Pulmonary artery endothelial cell (primary cell): ENCODE data around the gene TRIM14. TPM values are rescaled to one million over a fixed set of nuclear protein-coding genes. Genes with fewer than 3 reads are reported as not detected.
A peak's percentile ranks its signal among the peaks of the same experiment; 100 is the strongest.
"Not testable (repeated sequence)": the region's sequence is repeated elsewhere in the genome, so short reads cannot be mapped to it uniquely, and the experiment has no call there.

ENCODE experiments used
- DNase-seq: peaks from one replicate; pipeline ENCODE4 v3.0.0-alpha.2; 2011; ENCODE audit warnings: low read depth, low spot score
- total RNA-seq: library from RNA; depleted of rRNA; stranded (reverse); fragments of >200 nt; gene quantifications from 2 replicates; pipeline ENCODE4 v1.2.3, GENCODE V29; 2014

Gene TRIM14
- total RNA-seq, 1 donor from 2014 or later, result 3.4 TPM

DNA sequence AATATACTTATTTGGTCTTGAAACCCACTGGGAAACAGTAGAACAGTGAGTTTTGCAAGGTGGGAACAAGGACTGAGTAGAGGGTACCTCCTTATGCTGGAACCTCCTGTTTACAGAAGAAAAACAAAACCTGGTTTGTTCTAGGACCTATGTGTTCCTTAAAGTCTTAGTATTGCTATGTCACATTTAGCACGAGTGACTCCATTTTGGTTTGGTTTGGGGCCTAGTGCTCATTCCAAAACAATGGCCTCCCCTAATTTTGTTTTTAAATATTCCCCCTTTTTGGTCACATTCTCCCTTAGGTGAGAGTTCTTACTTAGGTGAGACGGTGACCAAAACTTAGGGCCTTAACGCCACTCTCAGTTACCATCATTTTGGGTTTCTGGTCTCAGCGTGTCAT is 68.7 kb downstream of the TRIM14 start:
- no peak for DNase-seq

DNA sequence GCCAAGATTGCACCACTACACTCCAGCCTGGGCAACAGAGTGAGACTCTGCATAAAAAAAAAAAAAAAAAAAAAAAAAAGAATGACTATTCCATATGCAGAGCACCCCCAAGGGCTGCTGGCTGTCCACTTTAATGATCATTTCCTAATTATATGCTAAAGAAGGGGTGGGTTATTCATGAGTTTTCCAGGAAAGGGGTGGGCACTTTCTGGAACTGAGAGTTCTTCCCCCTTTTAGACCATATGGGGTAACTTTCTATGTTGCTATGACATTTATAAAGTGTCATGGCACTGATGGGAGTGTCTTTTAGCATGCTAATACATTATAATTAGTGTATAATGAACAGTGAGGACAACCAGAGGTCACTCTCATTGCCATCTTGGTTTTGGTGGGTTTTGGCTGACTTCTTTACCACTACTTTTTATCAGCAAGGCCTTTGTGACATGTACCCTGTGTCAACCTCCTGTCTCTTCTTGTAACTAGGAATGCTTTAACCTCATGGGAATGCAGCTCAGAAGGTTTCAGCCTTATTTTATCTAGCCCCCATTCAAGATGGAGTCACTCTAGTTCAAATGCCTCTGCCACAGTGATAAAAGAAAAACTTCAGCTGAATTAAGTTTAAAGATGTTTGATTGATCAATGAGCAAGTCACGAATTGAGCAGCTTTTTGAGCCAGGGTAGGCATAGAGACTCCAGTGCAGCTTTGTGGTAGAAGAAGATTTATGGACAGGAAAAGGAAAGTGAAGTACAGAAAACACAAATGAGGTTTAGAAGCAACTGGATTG is 69.5 kb downstream of the TRIM14 start:
- no peak for DNase-seq

DNA sequence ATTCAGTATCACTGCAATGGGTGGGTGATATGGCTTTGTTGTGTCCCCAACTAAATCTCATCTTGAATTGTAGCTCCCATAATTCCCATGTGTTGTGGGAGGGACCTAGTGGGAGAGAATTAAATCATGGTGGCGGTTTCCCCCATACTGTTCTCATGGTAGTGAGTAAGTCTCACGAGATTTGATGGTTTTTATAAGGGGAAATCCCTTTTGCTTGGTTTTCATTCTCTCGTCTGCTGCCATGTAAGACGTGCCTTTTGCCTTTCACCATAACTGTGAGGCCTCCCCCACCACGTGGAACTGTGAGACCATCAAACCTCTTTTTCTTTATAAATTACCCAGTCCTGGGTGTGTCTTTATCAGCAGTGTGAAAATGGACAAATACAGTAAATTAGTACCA is 72.0 kb downstream of the TRIM14 start:
- no peak for DNase-seq

DNA sequence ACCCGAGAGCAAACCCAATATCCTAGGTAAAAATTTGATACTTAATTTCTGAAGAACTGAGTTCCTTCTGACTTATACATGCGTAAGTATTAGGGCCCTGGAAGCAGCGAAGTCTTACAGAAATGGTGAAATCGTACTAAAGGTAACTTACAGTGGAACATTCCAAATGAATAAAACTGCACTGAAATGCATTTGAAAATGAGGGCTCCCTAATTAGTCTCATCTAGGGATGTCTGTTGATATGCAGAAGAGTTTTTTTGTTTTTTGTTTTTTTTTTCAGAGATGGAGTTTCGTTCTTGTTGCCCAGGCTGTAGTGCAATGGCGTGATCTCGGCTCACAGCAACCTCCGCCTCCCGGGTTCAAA is 72.9 kb downstream of the TRIM14 start:
- no peak for DNase-seq

DNA sequence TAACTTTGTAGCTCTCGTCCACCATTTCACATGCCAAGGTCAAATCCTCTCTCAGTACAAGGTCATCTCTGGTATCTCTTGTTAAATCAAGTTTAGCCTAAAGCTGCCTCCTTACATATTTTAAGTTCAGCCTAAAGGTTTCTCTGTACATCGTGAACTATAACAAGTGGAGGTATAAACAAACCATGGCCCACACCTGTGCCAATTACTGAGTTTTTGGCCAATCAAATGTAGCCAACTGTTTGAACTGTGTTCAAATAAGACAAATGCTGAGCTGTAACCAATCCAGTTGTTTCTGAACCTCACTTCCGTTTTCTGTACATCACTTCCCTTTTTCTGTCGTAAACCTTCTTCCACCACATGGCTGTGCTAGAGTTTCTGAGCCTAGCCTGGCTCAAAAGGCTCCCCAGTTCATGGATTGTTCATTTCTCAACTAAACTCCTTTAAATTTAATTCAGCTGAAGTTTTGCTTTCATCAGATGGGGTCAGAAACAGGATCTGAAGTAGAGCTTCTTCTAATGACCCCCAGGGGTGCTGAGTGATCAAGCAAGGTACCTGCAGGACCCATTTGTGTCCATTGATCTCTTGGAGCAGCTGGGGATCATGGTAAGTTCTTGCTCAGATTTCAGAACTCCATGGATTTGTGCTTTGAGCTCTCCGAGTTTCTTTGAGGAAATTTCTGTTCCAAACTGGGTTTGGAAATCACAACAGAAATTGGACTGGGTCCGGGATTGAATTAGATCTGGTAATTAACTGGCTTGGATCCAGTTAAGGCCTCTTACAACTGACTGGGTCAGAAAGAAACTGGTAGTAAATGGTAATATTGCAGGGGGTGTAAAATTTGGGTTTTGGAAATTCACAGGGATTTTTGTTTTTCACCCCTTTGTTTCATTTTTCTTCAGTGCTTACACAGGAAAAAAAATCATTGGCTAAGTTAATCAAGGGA is 73.5 kb downstream of the TRIM14 start:
- no peak for DNase-seq

DNA sequence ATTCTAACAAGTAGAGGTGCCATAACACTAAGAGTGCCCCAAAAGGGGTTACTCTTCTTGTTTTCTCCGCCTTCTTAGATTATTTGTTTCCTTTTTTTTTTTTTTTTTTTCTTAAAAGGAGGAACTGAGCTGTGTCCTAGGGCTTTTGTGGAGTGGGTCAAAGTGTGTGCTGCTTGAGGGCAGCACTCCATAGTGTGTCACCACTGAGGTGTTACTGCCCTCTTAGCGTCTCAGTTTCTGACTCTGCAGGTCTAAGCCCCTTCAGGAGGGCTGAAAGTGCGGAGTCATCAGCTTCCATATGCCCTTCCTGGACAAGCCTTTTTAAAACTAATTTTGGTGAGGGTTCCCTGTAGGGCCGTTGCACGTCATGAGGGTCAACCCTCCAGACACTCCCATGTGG is 75.1 kb downstream of the TRIM14 start:
- no peak for DNase-seq

GRCh38 chr9:98040212-98040611 is 78.8 kb downstream of the TRIM14 start:
- DNase-seq, result no peak

DNA sequence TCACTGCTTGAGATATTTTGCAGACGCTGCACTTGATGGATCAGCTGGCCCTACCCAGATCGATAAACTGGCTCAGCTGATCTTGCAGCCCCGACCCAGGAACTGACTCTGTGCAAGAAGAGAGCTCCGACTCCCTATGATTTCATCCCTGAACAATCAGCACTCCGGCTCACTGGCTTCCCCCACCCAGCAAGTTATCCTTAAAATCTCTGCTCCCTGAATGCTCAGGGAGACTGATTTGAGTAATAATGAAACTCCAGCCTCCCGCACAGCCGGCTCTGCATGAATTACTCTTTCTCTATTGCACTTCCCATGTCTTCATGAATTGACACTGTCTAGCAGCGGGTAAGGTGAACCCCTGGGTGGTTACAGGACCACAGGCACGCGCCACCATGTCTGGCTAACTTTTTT is 79.4 kb downstream of the TRIM14 start:
- DNase-seq, result no peak

GRCh38 chr9:98038958-98039357 is 80.1 kb downstream of the TRIM14 start:
- no peak for DNase-seq

- DNase-seq, result no peak
Observed at GRCh38 chr9:98037357-98037756, 81.7 kb downstream of the TRIM14 start.

- no peak for DNase-seq
Observed at GRCh38 chr9:98034593-98035546, 84.2 kb downstream of the TRIM14 start.

DNA sequence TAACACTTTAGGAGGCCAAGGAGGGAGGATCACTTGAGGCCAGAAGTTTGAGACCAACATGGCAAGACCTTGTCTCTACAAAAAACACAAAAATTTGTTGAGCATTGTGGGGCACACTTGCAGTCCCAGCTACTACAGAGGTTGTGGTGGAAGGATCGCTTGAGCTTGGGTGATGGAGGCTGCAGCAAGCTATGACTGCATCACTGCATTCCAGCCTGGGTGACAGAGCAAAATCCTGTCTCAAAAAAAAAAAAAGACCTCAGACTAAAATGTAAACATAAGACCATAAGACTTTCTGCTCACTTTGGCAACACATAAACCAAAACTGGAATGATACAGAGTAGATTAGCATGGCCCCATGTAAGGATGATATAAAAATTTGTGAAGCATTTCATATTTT is 87.1 kb downstream of the TRIM14 start:
- no peak for DNase-seq

DNA sequence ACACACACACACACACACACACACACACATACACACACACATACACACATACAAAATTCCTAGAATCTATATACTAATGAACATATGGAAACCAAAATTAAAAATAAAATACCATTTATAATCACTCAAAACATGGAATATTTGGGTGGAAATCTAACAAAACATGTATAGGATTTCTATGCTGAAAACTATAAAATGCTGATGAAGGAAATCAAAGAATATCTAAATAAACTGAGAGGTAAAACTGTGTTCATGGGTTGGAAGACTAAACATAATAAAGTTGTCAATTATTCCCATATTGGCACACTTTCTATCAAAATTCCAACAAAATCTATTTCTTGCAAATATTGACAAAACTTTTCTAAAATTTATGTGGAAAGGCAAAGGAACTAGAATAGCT is 87.9 kb downstream of the TRIM14 start:
- DNase-seq, result no peak

GRCh38 chr9:98024702-98025101 is 94.3 kb downstream of the TRIM14 start:
- no peak for DNase-seq

- peak; percentile 26 for DNase-seq
Observed at GRCh38 chr9:98022447-98022846, 96.6 kb downstream of the TRIM14 start.

DNA sequence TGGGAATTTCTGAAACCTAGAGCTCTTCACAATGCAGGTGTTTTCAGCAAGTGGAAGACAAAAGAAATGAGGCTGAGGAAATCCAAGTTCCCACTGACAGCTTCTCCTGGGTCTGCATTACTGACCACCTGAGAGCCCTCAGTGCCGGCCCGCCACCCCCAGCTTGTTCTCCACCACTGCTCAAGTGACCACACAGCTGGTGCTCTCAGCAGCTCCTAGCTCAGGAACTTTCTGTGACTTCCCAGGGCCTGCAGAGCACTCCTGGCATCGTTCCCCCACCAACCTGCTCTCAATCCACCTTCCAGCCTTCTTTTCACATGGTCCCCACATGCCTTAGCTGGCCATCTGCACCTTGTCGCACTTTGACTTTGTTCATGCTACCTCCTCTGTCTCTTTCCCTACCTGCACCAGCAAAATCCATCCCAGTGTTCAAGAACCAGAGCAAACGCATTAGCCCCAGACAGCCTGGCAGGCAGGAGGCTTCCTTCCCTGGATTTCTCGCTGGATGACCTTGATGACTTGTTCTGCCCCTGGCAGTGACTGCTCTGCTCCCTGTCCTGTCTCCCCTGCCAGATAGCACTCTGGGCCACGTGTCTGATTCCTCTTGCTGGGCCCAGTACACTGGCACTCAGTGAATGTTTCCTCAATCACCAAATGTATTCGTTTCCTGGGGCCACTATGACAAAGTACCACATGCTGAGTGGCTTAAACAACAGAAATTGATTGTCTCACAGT is 97.5 kb downstream of the TRIM14 start:
- DNase-seq, result no peak

DNA sequence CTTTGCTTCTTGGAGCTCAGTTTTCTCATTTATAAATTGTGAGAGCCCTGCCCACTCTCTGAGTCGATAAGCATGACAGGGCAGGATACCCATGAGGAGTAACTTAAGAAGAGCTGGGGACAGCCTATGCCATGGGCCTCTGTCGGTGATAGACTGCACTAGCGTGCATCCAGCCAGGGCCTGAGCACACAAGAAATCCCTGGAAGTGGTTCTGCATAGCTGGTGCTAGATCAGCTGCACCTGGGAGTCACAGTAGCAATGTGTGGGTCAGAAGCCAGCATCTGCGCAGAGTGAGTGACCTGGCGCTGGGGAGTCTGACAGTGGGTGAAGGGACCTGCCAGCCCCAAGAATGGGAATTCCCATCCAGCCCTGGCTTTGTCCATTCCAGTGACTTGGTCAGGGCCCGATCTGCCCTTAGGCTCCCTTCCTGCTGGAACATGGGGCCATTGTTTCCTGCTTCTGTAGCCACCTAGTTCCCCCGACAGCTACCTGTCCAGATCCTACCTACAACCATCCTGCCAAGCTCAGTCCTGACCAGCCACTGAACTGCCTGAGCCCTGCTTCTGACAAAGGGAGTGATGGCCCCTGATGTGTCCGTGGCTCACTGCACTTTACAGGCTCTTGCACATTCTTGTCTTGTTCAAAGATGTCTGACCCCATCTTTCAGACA is 98.4 kb downstream of the TRIM14 start:
- DNase-seq, result no peak

GRCh38 chr9:98019869-98020268 is 99.2 kb downstream of the TRIM14 start:
- DNase-seq, result not testable (repeated sequence)
